HS-5 (cell line): Measurements from ENCODE around the gene MDGA2.
"Not testable (repeated sequence)": the region's sequence is repeated elsewhere in the genome, so short reads cannot be mapped to it uniquely, and the experiment has no call there.

Source experiments
- DNase-seq: peaks from one replicate; pipeline ENCODE4 v3.0.0-alpha.2; 2012; ENCODE audit warnings: low read depth

MDGA2 gene

DNA sequence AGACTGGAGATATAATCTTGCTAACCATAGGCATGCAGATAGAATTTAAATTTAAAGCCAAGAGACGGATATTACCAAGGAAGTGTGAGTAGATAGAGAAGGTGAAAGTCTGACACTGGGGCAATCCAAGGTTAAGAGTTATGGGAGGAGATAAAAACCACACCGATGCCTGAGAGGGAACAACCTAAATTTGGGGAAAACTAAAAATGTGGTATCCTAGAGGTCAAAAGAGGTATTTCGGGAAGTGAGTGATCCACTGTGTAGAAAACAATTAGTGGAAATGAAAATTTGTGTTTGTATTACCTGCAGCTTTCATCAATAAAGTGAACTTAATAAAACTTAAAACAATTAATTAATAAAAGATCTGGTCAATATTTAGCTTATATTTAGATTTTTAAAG is 754.9 kb downstream of the MDGA2 start:
- no peak for DNase-seq

DNA sequence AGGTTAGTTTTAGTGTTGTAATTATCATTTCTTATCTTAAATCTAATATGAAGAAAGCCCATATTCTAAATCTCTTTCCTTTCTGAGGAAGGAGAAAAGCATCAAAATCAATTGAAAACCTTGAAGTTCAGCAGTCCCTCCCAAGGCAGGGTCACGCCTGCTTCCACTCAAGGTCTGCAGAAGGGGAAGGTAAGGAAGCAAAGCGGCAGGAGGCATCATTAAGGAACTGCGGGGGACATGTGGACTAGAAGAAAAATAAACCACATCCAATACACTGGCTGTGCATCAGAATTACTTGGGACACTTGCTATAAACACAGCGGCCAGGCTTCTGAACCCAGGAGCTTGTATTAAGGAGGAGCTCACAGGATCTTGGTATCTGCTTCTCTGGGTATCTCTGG is 759.9 kb downstream of the MDGA2 start:
- not testable (repeated sequence) for DNase-seq

DNA sequence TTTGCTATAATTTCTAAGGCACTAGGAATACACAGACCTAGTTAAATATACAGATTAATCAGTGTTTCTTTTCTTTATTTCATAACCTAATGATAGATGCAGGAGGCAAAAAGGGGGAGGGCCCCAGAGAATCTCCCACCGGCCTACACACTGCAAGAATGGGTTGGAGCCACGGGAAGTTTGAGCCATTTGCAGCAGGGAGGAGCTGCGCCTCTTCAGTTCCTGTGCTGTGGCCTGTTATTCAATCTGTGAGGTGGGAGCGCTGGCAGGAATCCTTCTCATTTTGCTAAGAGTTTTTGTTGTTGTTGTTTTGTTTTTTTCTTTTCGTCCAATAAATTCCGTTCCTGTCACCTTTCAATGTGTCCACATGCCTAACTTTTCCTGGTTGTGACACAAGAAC is 772.6 kb downstream of the MDGA2 start:
- no peak for DNase-seq

DNA sequence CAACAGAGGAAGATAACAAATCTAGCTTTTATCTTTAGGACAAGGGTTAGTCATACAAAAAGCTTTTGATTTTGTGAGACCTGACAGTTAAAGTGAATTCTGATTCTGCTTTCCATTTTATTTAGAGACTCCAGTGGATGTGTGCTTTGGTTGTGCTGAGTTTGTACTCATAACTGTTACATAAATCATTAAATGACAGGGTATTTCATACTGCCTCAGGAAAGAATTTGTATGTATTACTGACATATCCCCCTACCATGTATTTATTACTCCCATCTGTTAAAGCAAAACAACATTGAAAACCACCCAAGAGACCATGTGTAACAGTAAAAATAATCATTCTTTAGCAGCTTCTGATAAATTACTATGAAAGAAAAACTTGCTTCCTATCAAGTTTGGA is 780.9 kb downstream of the MDGA2 start:
- no peak for DNase-seq

DNA sequence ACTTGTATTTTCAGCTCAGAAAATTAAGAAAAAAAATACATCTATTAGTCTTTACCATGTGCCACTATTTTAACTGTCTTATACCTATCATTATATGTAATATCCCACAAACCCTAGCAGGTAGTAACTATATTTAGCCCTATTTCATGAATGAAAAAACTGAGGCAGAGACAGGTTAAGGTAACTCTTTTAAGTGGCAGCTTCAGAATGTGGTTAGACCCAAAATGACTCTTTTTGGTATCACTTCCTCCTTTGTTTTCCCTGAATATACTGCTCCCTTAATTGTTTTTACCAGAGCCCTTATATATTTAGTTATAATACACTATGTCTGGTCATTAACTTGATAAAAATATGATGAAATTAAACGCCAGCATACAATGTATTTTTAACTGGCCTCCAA is 788.3 kb downstream of the MDGA2 start:
- DNase-seq, result no peak

DNA sequence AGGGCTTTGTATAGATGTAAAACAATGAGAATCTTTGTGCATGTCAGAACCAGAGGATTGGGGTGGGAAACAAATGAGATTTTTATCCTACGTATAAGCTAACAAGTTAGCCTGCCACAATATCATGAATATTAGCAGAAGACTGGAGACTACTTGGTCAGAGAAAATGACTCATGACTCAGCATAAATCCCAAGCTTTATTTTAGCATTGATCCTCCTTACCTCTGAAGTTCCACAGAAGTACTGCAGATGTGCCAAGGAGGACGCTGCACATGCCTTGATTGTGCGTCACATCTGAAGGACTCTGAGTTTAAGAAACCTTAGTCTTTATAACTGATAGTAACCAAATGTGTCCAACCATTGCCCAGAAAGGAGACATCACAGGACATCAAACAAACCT is 789.8 kb downstream of the MDGA2 start:
- DNase-seq, result no peak

DNA sequence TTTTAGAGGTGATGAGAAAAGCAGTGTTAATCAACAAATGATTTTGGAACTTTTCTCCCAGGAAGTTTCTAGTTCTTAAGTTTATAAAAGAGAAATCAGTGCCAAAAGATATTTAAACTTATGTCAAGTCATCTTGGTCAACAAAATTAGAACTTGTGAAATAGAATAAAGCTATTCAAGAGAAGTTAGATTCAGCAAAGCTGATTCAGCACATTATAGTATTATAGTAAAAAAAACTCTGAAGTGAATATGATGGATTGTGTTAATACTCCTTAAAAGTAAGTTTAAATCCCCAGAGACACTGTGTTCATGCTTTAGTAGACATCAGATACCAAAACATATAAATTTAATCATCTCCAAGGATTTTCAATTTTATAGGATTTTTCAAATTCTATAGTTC is 813.7 kb downstream of the MDGA2 start:
- no peak for DNase-seq

DNA sequence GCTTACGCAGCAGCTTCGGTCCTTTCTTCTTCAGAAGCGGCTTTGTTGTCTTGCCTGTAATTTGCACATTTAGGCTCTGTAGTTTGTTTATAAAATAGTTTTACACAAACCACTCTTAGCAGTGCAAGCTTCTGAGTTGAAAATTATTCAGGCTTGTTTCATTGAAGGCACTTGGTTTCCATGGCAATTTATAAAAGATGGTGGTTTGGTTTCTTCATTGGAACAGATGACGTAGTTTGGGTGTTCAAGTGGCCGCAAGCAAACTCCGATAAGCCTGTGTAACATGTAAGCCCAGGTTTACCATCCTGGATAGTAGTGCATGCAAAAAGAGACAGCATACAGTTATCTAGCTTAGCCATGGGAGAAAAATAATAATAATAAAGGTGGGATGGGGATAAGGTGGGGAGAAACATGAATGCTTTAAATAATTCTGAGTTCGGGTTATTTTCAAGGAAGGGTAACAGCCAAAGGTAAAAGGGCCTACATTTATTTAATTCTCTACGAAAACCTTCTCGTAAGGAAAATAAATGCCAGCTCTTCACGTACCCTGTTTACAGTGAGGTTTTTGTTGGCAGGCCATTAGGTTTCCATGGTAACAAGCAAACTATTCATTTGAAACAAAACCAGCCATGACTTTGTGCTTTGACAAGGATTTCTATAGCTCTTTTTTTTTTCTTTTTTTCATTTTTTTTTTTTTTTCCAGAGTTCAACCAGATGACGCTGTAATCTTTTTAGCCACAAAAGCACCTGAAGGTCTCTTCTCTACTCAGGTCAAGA is 834.3 kb downstream of the MDGA2 start:
- no peak for DNase-seq

DNA sequence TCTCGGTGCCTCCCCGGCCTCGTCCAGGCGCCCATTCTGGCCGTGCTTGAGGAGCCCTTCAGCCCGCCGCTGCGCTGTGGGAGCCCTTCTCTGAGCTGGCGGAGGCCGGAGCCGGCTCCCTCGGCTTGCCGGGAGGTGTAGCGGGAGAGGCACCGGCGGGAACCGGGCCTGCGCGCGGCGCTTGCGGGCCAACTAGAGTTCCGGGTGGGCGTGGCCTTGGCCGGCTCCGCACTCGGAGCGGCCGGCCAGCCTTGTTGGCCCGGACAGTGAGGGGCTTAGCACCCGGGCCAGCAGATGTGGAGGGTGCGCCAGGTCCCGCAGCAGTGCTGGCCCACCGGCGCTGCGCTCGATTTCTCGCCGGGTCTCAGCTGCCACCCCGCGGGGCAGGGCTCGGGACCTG is 855.1 kb downstream of the MDGA2 start:
- no peak for DNase-seq

DNA sequence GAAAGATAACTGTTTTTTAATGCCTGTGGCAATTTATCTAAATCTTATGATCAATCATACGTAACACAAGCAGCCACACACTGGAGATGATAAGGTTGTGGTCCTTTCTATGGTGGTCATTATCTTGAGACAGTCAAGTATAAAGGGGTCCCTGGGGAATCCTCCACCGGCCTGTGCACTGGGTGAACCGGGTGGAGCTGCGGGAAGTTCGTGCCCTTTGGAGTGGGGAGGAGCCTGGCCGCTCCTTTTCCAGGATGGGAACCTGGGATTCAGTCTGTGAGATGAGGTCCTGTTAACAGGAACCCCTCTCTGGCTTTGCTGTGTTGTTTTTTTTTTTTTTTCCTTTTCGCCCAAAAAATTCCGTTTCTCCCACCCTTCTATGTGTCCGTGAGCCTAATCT is 856.3 kb downstream of the MDGA2 start:
- no peak for DNase-seq

DNA sequence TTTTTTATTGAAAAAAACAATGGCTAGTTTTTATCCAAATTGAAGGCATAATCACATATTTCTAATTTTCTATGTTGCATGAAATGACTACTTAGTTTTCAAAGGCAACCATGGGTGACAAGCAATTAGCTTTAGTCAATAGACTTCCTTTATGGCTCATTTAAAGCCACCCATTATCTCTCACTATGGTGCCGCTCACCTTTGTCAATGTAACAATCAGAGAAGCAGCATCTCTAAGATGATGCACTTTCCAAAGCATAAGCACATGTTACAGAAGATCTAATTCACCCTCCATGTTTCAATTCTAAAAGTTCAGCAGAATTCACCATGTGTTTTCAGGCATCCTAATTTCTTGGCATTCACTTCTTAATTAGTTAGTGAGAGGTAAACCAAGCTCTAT is 857.3 kb downstream of the MDGA2 start:
- no peak for DNase-seq

DNA sequence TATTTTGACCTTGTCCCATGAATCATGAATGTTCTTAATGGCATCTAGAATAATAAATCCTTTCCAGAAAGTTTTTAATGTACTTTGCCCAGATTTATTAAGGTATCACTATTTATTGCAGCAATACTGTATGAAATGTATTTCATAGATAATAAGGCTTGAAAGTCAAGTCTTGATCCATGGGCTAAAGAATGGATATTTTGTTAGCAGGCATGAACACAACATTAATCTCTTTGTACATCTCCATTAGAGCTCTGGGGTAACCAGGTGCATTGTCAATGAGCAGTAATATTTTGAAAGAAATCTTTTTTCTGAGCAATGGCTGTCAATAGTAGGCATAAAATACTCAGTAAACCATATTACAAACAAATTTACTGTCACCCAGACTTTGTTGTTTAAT is 882.3 kb downstream of the MDGA2 start:
- DNase-seq, result no peak
